Prostate gland (tissue), 2 donors: Measurements from ENCODE around the gene PHLDB1.

Experiments
- POLR2A ChIP-seq: fragments of 450-650 bp; IDR thresholded peaks from one replicate; pipeline ENCODE4 v1.6.1; 2016; ENCODE audit warnings: antibody characterized with exemption, mild to moderate bottlenecking
- TF ChIP-seq, protein P1 (sequence below), 4 experiments: fragments of 200-600 bp in 2 of 4; fragments of 450-650 bp in 2 of 4; sonication (generic) in 2 of 4; IDR thresholded peaks; 1 replicate in 3 of 4; 2 replicates in 1 of 4; pipeline ENCODE4 v1.5.1; 2016 to 2019; ENCODE audit warnings: antibody characterized with exemption in 4 of 4, mild to moderate bottlenecking in 2 of 4, moderate library complexity in 2 of 4

DNA sequence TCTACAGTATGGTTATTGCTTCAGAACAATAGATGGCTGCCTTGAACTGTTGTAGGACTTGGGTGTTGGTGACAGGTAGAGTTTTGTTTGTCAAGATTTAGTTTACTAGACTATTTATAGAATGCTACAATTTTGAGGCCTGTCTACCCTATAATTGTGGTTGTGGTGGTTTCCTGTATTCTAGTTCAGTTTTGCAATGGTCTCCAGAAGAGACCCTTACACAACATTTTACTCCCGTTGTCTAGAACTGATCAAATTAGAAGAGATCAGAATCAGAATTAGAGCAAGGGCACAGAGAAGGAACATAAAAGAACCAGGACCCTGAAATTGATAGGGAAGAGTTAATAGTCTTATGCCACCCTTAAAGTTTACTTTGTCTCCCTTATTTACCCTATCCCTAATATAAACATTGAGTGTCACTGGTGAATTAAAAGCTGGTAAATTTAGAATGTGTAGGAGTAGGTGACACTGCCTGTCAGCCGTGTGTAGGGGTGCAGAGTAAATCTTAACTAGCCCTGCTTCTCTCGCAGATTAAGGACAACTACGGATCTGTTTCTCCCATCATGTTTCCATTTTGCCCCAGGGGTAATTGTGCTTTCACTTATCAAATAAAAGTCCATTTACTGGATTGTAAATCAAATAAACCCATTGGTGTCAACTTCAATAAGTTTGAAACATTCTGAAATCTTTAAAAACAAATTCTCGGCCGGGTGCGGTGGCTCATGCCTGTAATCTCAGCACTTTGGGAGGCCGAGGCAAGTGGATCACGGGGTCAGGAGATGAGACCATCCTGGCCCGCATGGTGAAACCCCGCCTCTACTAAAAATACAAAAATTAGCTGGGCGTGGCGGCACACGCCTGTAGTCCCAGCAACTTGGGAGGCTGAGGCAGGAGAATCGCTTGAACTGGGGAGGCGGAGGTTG lies 10.9 kb upstream of the PHLDB1 start:
- TF ChIP-seq, protein P1, sequence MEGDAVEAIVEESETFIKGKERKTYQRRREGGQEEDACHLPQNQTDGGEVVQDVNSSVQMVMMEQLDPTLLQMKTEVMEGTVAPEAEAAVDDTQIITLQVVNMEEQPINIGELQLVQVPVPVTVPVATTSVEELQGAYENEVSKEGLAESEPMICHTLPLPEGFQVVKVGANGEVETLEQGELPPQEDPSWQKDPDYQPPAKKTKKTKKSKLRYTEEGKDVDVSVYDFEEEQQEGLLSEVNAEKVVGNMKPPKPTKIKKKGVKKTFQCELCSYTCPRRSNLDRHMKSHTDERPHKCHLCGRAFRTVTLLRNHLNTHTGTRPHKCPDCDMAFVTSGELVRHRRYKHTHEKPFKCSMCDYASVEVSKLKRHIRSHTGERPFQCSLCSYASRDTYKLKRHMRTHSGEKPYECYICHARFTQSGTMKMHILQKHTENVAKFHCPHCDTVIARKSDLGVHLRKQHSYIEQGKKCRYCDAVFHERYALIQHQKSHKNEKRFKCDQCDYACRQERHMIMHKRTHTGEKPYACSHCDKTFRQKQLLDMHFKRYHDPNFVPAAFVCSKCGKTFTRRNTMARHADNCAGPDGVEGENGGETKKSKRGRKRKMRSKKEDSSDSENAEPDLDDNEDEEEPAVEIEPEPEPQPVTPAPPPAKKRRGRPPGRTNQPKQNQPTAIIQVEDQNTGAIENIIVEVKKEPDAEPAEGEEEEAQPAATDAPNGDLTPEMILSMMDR (IDR thresholded peaks at IDR 0.05): no peak
- no peak for TF ChIP-seq POLR2A
